Measurements from ENCODE around the gene HBG2. TPM values are rescaled to one million over a fixed set of nuclear protein-coding genes. Genes with fewer than 3 reads are reported as not detected.

The HBG2 gene
- total RNA-seq, 1 donor from 2014 or later = not detected

DNA sequence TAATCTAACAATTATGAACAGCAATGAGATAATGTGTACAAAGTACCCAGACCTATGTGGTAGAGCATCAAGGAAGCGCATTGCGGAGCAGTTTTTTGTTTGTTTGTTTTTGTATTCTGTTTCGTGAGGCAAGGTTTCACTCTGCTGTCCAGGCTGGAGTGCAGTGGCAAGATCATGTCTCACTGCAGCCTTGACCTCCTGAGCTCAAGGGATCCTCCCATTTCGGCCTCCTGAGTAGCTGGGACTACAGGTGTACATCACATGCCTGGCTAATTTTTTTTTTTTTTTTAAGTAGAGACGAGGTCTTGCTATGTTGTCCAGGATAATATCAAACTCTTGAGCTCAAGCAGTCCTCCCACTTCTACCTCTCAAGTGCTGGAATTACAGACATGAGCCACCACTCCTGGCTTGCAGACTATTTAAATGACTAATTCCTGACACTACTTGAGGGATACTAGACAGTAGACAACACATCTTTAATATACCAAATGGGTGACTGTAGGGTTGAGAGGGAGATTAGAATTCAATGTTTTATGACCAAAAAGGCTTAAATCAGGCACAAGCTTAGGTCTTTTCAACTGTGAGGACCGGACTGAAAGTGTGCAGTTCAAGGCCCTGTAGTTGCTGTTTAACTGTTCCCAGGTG, 34.4 kb upstream of the HBG2 start:
- H3K9me3 Mint-ChIP-seq = no peaks in the 10 kb centered on the region
- H3K27me3 Mint-ChIP-seq (ENCODE audit: low read depth) = no peaks in the 10 kb centered on the region
- intact Hi-C loops (cut with micrococcal nuclease) = no loop called here
- no peak overlapping the region for H3K4me3 Mint-ChIP-seq (ENCODE audit: low read depth)
- no peak for DNase-seq (ENCODE audit: low spot score)
- no peak overlapping the region for H3K27ac Mint-ChIP-seq
- H3K36me3 Mint-ChIP-seq (ENCODE audit: low read depth) = no peaks in the 10 kb centered on the region
- H3K4me1 Mint-ChIP-seq (ENCODE audit: low read depth) = no peaks in the 10 kb centered on the region

DNA sequence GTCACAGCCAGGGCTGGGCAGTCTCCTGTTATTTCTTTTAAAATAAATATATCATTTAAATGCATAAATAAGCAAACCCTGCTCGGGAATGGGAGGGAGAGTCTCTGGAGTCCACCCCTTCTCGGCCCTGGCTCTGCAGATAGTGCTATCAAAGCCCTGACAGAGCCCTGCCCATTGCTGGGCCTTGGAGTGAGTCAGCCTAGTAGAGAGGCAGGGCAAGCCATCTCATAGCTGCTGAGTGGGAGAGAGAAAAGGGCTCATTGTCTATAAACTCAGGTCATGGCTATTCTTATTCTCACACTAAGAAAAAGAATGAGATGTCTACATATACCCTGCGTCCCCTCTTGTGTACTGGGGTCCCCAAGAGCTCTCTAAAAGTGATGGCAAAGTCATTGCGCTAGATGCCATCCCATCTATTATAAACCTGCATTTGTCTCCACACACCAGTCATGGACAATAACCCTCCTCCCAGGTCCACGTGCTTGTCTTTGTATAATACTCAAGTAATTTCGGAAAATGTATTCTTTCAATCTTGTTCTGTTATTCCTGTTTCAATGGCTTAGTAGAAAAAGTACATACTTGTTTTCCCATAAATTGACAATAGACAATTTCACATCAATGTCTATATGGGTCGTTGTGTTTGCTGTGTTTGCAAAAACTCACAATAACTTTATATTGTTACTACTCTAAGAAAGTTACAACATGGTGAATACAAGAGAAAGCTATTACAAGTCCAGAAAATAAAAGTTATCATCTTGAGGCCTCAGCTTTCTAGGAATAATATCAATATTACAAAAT, 33.7 kb upstream of the HBG2 start:
- intact Hi-C loops (cut with micrococcal nuclease) = no loop called here
- no peak for DNase-seq (ENCODE audit: low spot score)
- H3K4me3 Mint-ChIP-seq (ENCODE audit: low read depth) = no peak overlapping the region
- H3K36me3 Mint-ChIP-seq (ENCODE audit: low read depth) = no peaks in the 10 kb centered on the region
- H3K27ac Mint-ChIP-seq = no peak overlapping the region
- H3K4me1 Mint-ChIP-seq (ENCODE audit: low read depth) = no peaks in the 10 kb centered on the region
- H3K9me3 Mint-ChIP-seq = no peaks in the 10 kb centered on the region
- H3K27me3 Mint-ChIP-seq (ENCODE audit: low read depth) = no peaks in the 10 kb centered on the region

DNA sequence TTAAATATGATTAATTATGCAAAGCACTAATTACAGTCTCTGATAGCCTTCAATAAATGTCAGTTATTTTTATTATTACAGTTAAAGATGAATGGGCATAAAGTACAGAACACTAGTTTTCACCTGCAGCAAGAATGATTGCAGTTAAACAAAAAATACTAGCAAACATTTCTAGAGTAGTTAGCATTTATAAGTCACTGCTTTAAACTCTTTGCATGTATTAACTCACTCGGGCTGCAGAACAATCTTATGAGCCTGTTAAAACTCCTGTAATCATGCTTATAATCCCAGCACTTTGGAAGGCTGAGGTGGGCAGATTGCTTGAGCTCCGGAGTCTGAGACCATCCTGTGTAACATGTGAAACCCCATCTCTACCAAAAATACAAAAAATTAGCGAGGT, 32.3 kb upstream of the HBG2 start:
- H3K4me1 Mint-ChIP-seq (ENCODE audit: low read depth) = no peaks in the 10 kb centered on the region
- H3K9me3 Mint-ChIP-seq = no peaks in the 10 kb centered on the region
- H3K4me3 Mint-ChIP-seq (ENCODE audit: low read depth) = no peak overlapping the region
- H3K27me3 Mint-ChIP-seq (ENCODE audit: low read depth) = no peaks in the 10 kb centered on the region
- H3K36me3 Mint-ChIP-seq (ENCODE audit: low read depth) = no peaks in the 10 kb centered on the region
- intact Hi-C loops (cut with micrococcal nuclease) = no loop called here
- DNase-seq (ENCODE audit: low spot score) = no peak
- H3K27ac Mint-ChIP-seq = no peak overlapping the region

DNA sequence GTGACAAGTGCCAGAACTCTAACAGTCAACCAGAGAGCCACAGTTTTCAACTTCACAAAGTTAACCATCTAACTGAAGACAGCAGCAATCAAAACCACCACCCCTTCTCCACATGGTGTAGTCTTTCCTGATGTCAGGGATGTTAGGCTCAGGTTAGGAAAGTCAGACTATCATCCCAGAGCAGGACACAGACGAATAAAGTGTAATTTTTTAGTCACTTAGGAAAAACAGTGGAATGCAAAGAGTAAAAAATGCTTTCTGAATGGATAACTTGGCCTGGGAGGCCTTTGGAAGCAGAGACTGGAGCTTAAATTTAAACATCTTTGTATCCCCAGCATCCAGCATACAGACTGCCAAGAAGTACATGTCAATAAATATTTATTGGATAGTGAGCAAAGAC, 31.8 kb upstream of the HBG2 start:
- H3K4me3 Mint-ChIP-seq (ENCODE audit: low read depth) = no peak overlapping the region
- H3K9me3 Mint-ChIP-seq = no peaks in the 10 kb centered on the region
- no peaks in the 10 kb centered on the region for H3K4me1 Mint-ChIP-seq (ENCODE audit: low read depth)
- intact Hi-C loops (cut with micrococcal nuclease) = no loop called here
- H3K27ac Mint-ChIP-seq = no peak overlapping the region
- no peaks in the 10 kb centered on the region for H3K36me3 Mint-ChIP-seq (ENCODE audit: low read depth)
- DNase-seq (ENCODE audit: low spot score) = no peak
- H3K27me3 Mint-ChIP-seq (ENCODE audit: low read depth) = no peaks in the 10 kb centered on the region

DNA sequence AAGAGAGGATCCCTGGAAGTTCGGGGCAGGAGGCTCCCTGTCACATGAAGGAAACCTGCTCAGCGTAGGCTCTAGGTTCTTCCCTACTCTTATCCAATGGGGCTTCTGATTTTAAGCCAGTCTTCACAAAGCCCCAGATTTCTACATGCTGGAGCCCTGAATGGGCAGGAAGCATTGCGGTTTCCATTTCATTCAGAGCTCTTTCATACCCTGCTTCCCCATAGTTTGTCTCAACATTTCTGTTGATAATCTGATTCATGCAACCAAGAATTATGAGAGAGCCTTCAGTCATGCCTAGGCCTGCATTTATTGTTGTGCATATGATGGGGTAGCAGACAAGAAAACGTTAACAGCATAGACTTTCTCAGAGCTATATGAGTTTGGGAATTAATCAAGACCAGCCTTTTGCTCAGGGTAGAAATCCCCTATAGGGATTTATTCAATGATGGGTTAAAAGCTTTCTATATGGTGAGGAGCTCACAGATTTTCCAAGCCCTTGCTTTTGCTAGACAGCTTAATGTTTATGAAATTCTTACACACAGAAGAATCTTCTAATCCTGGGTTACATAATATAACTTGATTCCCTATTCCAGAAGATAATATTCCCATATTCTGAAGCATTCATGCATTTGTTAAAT, 31.2 kb upstream of the HBG2 start:
- Mint-ChIP-seq H3K9me3 (no peaks in the 10 kb centered on the region), H3K27ac (no peak overlapping the region), H3K4me1 (ENCODE audit: low read depth) (no peaks in the 10 kb centered on the region), H3K27me3 (ENCODE audit: low read depth) (no peaks in the 10 kb centered on the region), H3K4me3 (ENCODE audit: low read depth) (no peak overlapping the region), H3K36me3 (ENCODE audit: low read depth) (no peaks in the 10 kb centered on the region)
- no peak for DNase-seq (ENCODE audit: low spot score)
- intact Hi-C loops (cut with micrococcal nuclease) = no loop called here

DNA sequence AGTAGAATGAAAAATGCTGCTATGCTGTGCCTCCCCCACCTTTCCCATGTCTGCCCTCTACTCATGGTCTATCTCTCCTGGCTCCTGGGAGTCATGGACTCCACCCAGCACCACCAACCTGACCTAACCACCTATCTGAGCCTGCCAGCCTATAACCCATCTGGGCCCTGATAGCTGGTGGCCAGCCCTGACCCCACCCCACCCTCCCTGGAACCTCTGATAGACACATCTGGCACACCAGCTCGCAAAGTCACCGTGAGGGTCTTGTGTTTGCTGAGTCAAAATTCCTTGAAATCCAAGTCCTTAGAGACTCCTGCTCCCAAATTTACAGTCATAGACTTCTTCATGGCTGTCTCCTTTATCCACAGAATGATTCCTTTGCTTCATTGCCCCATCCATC, 30.1 kb upstream of the HBG2 start:
- H3K36me3 Mint-ChIP-seq (ENCODE audit: low read depth) = no peaks in the 10 kb centered on the region
- no peaks in the 10 kb centered on the region for H3K9me3 Mint-ChIP-seq
- H3K27me3 Mint-ChIP-seq (ENCODE audit: low read depth) = no peaks in the 10 kb centered on the region
- H3K4me1 Mint-ChIP-seq (ENCODE audit: low read depth) = peaks cover 2% of the 10 kb centered on the region
- intact Hi-C loops (cut with micrococcal nuclease) = no loop called here
- no peak overlapping the region for H3K4me3 Mint-ChIP-seq (ENCODE audit: low read depth)
- H3K27ac Mint-ChIP-seq = no peak overlapping the region
- DNase-seq (ENCODE audit: low spot score) = no peak

DNA sequence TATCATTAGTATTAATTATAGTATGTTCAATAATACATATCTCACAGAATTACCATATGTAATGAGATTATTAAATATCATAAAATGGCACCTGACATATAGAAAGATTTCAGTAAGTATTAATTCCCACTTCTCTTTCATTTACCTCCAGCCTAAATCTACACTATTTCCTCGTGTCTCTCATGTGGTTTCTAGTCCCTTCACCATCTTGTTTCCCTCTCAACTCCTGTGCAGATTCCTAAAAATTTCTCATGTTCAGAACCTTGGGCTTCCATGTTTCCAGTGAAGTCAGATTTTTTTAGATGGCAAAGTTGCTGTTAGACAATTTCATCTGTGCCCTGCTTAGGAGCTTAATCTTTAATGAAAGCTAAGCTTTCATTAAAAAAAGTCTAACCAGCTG, 29.3 kb upstream of the HBG2 start:
- Mint-ChIP-seq H3K9me3 (no peaks in the 10 kb centered on the region), H3K4me1 (ENCODE audit: low read depth) (peaks cover 2% of the 10 kb centered on the region), H3K4me3 (ENCODE audit: low read depth) (no peak overlapping the region), H3K27me3 (ENCODE audit: low read depth) (no peaks in the 10 kb centered on the region), H3K27ac (no peak overlapping the region), H3K36me3 (ENCODE audit: low read depth) (no peaks in the 10 kb centered on the region)
- no peak for DNase-seq (ENCODE audit: low spot score)
- intact Hi-C loops (cut with micrococcal nuclease) = no loop called here

DNA sequence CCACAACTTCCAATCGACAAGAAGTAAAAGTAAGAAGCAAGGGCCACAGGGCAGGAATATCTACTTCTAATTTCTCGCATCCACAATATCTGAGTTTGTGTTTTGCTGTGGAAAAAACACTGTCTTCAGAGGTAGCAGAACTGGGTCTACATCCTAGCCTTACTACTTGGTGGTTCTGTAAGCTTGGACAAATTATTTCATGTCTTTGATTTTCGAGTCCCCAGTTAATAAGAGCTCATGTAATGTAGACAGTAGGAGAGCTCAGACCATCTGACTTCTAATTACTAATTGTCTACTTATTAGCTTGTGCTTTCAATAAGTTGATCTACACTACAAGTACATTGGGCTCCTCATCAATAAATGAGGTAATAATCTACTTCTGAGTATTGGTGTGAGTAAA, 28.5 kb upstream of the HBG2 start:
- intact Hi-C loops (cut with micrococcal nuclease) = no loop called here
- H3K4me1 Mint-ChIP-seq (ENCODE audit: low read depth) = peaks cover 2% of the 10 kb centered on the region
- no peaks in the 10 kb centered on the region for H3K9me3 Mint-ChIP-seq
- H3K36me3 Mint-ChIP-seq (ENCODE audit: low read depth) = no peaks in the 10 kb centered on the region
- DNase-seq (ENCODE audit: low spot score) = no peak
- no peaks in the 10 kb centered on the region for H3K27me3 Mint-ChIP-seq (ENCODE audit: low read depth)
- no peak overlapping the region for H3K27ac Mint-ChIP-seq
- no peak overlapping the region for H3K4me3 Mint-ChIP-seq (ENCODE audit: low read depth)

DNA sequence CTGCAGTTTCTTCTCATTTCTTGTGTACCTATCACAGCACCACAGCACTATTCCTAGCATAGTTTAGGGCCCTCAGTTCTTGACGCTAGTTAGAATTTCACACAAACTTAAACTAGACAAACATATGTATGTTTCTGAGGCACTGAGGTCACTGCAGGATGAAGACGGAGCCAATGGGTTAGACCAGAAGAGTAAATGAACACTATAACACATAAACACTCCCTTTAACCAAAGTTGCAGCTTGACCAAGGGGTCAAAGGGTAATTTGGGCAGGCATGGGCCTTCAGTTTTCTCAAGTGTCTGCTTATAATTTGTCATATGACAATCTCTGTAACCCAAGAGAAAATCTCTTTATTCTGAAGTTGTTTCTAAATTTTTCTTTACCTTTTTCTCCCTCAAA, 28.0 kb upstream of the HBG2 start:
- H3K36me3 Mint-ChIP-seq (ENCODE audit: low read depth) = no peaks in the 10 kb centered on the region
- intact Hi-C loops (cut with micrococcal nuclease) = no loop called here
- peaks cover 2% of the 10 kb centered on the region for H3K4me1 Mint-ChIP-seq (ENCODE audit: low read depth)

DNA sequence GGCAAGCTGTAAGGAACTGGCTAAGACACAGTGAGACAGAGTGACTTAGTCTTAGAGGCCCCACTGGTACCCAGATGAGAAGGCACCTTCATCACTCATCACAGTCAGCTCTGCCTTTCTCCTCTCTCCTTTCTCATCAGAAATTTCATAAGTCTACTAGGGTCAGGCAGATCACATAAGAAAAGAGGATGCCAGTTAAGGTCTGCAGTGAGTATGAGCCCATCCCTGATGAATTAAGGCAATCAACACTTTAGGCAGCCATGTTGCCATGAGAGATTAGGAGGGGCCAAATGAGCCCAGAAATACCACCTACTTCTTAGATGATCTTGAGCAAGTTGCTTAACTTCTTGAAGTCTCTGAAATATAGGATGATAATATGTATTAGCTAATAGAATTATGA, 27.0 kb upstream of the HBG2 start:
- H3K27ac Mint-ChIP-seq = no peak overlapping the region
- intact Hi-C loops (cut with micrococcal nuclease) = no loop called here
- H3K27me3 Mint-ChIP-seq (ENCODE audit: low read depth) = no peaks in the 10 kb centered on the region

More for the DNA sequence above, 28.0 kb upstream of the HBG2 start:
- no peak overlapping the region for H3K4me3 Mint-ChIP-seq (ENCODE audit: low read depth)
- H3K27ac Mint-ChIP-seq = no peak overlapping the region
- H3K9me3 Mint-ChIP-seq = no peaks in the 10 kb centered on the region
- H3K27me3 Mint-ChIP-seq (ENCODE audit: low read depth) = no peaks in the 10 kb centered on the region
- no peak for DNase-seq (ENCODE audit: low spot score)

DNA sequence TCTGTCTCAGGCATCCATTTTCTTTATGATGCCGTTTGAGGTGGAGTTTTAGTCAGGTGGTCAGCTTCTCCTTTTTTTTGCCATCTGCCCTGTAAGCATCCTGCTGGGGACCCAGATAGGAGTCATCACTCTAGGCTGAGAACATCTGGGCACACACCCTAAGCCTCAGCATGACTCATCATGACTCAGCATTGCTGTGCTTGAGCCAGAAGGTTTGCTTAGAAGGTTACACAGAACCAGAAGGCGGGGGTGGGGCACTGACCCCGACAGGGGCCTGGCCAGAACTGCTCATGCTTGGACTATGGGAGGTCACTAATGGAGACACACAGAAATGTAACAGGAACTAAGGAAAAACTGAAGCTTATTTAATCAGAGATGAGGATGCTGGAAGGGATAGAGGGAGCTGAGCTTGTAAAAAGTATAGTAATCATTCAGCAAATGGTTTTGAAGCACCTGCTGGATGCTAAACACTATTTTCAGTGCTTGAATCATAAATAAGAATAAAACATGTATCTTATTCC, 26.1 kb upstream of the HBG2 start:
- no peak for DNase-seq (ENCODE audit: low spot score)
- Mint-ChIP-seq H3K4me1 (ENCODE audit: low read depth) (peaks cover 2% of the 10 kb centered on the region), H3K9me3 (no peaks in the 10 kb centered on the region), H3K36me3 (ENCODE audit: low read depth) (no peaks in the 10 kb centered on the region), H3K4me3 (ENCODE audit: low read depth) (no peak overlapping the region), H3K27ac (no peak overlapping the region), H3K27me3 (ENCODE audit: low read depth) (no peaks in the 10 kb centered on the region)
- intact Hi-C loops (cut with micrococcal nuclease) = no loop called here

More for the DNA sequence above, 27.0 kb upstream of the HBG2 start:
- no peak for DNase-seq (ENCODE audit: low spot score)
- Mint-ChIP-seq H3K4me3 (ENCODE audit: low read depth) (no peak overlapping the region), H3K9me3 (no peaks in the 10 kb centered on the region), H3K4me1 (ENCODE audit: low read depth) (peaks cover 2% of the 10 kb centered on the region), H3K36me3 (ENCODE audit: low read depth) (no peaks in the 10 kb centered on the region)

DNA sequence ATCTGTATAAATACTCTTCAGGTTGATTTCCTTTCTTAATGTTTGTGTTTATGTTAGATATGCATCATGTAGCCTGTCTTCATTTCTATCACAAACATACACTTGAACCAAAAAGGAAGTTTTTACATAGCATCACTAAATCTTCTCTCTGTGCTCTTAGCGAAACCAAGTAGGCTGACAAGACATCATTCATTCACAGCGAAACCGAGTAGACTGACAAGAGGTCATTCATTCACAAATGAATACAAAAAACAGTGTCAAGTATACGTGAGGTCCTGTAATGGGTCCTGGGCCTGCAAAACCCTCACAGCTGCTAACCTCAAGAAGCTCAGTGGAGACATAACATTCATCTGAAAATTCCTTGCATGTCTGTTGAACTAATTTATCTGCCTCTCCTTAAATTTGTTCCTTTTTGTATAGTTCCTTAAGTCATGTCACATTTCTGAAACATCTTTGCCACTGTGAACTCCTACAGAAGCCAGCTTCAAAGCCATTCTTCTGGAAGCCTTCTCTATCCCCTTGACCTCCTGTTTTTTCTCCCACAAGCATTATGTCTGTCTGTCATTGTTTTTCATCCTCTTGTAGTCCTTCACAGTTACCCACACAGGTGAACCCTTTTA, 25.0 kb upstream of the HBG2 start:
- Mint-ChIP-seq H3K9me3 (no peaks in the 10 kb centered on the region), H3K4me1 (ENCODE audit: low read depth) (peaks cover 2% of the 10 kb centered on the region), H3K27me3 (ENCODE audit: low read depth) (no peaks in the 10 kb centered on the region), H3K36me3 (ENCODE audit: low read depth) (no peaks in the 10 kb centered on the region), H3K27ac (no peak overlapping the region), H3K4me3 (ENCODE audit: low read depth) (no peak overlapping the region)
- DNase-seq (ENCODE audit: low spot score) = no peak
- intact Hi-C loops (cut with micrococcal nuclease) = no loop called here
